ENCODE measurements around the gene WDR93. TPM values are rescaled to one million over a fixed set of nuclear protein-coding genes. Genes with fewer than 3 reads are reported as not detected.
A peak's percentile ranks its signal among the peaks of the same experiment; 100 is the strongest.

WDR93 gene
- total RNA-seq, 1 experiment from 2014 or later: not detected

DNA sequence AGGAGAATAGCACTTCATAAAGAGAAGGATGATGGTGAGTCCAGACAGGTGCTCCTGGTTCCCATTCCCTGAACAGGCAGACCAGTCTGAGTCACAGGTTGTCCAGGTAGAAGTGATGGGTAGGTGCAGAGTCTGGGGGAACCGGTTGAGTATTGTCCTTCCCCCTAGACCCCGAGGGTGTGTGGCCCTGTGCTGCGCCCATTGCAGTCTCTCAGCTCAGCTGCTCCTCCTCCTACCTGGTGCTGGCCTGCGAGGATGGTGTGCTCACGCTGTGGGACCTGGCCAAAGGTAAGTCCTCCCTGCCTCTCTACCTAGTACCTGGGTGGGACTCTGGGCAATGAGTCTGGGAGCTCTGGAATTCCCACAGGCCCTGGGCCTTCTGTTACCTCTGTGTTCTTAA is 40.7 kb downstream of the WDR93 start (continued):
- TF ChIP-seq, protein P1, sequence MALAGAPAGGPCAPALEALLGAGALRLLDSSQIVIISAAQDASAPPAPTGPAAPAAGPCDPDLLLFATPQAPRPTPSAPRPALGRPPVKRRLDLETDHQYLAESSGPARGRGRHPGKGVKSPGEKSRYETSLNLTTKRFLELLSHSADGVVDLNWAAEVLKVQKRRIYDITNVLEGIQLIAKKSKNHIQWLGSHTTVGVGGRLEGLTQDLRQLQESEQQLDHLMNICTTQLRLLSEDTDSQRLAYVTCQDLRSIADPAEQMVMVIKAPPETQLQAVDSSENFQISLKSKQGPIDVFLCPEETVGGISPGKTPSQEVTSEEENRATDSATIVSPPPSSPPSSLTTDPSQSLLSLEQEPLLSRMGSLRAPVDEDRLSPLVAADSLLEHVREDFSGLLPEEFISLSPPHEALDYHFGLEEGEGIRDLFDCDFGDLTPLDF (CRISPR knock-in tag; IDR thresholded peaks at IDR 0.05): no peak
- TF ChIP-seq ZNF396 (CRISPR knock-in tag; IDR thresholded peaks at IDR 0.05; ENCODE audit: borderline replicate concordance): no peak
- TF ChIP-seq, protein P2, sequence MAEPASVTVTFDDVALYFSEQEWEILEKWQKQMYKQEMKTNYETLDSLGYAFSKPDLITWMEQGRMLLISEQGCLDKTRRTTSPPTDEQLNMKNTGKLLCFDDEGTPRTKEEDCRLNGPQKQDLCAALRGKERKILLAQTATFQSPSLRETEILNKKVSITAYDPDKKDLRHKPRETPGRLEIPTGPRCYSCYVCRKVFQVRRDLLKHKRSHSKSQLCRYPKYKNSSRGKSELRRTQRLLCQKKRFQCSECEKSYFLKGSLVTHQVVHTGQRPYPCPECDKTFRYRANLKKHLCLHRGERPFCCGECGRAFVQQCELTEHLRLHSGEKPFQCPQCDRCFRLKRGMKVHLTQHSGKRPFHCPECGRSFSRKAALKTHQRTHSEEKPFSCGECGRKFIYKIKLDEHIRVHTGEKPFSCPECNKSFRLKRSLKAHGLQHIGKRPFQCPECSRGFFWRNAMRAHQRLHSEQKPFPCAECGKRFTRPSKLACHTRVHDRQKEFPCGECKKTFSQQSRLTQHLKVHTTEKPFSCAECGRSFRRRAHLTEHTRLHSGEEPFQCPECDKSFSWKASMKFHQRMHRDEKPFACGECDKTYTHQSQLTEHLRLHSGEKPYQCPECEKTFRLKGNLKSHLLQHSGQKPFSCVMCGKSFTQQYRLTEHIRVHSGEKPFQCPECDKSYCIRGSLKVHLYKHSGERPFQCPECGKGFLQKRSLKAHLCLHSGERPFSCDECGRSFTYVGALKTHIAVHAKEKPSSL (CRISPR knock-in tag; conservative IDR thresholded peaks at IDR 0.05): no peak
- TF ChIP-seq, protein P3, sequence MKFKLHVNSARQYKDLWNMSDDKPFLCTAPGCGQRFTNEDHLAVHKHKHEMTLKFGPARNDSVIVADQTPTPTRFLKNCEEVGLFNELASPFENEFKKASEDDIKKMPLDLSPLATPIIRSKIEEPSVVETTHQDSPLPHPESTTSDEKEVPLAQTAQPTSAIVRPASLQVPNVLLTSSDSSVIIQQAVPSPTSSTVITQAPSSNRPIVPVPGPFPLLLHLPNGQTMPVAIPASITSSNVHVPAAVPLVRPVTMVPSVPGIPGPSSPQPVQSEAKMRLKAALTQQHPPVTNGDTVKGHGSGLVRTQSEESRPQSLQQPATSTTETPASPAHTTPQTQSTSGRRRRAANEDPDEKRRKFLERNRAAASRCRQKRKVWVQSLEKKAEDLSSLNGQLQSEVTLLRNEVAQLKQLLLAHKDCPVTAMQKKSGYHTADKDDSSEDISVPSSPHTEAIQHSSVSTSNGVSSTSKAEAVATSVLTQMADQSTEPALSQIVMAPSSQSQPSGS (CRISPR knock-in tag; IDR thresholded peaks at IDR 0.05; ENCODE audit: borderline replicate concordance, low read depth): no peak
- no peak for TF ChIP-seq TEAD1 (CRISPR knock-in tag; IDR thresholded peaks at IDR 0.05)
- TF ChIP-seq, protein P4, sequence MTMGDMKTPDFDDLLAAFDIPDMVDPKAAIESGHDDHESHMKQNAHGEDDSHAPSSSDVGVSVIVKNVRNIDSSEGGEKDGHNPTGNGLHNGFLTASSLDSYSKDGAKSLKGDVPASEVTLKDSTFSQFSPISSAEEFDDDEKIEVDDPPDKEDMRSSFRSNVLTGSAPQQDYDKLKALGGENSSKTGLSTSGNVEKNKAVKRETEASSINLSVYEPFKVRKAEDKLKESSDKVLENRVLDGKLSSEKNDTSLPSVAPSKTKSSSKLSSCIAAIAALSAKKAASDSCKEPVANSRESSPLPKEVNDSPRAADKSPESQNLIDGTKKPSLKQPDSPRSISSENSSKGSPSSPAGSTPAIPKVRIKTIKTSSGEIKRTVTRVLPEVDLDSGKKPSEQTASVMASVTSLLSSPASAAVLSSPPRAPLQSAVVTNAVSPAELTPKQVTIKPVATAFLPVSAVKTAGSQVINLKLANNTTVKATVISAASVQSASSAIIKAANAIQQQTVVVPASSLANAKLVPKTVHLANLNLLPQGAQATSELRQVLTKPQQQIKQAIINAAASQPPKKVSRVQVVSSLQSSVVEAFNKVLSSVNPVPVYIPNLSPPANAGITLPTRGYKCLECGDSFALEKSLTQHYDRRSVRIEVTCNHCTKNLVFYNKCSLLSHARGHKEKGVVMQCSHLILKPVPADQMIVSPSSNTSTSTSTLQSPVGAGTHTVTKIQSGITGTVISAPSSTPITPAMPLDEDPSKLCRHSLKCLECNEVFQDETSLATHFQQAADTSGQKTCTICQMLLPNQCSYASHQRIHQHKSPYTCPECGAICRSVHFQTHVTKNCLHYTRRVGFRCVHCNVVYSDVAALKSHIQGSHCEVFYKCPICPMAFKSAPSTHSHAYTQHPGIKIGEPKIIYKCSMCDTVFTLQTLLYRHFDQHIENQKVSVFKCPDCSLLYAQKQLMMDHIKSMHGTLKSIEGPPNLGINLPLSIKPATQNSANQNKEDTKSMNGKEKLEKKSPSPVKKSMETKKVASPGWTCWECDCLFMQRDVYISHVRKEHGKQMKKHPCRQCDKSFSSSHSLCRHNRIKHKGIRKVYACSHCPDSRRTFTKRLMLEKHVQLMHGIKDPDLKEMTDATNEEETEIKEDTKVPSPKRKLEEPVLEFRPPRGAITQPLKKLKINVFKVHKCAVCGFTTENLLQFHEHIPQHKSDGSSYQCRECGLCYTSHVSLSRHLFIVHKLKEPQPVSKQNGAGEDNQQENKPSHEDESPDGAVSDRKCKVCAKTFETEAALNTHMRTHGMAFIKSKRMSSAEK (CRISPR knock-in tag; IDR thresholded peaks at IDR 0.05; ENCODE audit: borderline replicate concordance): no peak
- TF ChIP-seq, protein P5, sequence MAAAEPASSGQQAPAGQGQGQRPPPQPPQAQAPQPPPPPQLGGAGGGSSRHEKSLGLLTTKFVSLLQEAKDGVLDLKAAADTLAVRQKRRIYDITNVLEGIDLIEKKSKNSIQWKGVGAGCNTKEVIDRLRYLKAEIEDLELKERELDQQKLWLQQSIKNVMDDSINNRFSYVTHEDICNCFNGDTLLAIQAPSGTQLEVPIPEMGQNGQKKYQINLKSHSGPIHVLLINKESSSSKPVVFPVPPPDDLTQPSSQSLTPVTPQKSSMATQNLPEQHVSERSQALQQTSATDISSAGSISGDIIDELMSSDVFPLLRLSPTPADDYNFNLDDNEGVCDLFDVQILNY (CRISPR knock-in tag; IDR thresholded peaks at IDR 0.05): no peak
- TF ChIP-seq ZNF416 (CRISPR knock-in tag; IDR thresholded peaks at IDR 0.05): no peak
- TF ChIP-seq RELA (CRISPR knock-in tag; IDR thresholded peaks at IDR 0.05; ENCODE audit: borderline replicate concordance): no peak
- TF ChIP-seq GABPB1 (CRISPR knock-in tag; IDR thresholded peaks at IDR 0.05): no peak

DNA sequence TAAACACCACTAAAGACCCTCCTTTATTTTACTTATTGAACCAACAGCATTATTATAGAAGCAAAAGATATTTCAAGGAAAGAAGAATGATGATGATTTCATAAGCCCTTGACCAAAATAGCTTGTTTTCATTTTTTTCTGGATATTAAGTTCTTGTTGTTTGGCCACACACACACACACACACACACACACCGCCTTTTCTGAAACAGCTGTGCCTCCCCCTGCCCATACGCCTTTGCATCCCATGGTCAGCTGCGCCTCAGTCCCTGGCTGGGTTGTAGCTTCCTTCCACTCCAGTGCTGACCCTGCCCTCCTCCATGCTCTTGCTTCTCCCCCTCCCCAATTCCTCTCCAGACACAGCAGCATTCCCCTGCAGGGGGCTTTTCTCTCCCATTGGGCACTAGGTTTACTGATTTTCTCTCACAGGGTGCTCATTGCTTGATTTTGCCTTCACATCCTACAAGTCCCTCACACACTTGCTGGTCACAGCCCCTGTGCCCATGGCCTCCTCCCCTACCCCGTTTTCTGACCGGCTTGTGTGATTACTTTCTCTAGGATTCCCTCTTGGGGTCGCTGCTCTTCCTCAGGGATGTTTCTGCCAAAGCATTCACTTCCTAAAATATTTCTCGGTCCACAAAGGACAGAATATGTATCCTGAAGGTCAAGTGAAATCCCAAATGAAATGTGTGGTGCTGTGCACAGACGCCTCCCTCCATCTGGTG is 42.0 kb downstream of the WDR93 start:
- POLR2A ChIA-PET: no interaction called here
- DNase-seq (ENCODE audit: low spot score): no peak
- Mint-ChIP-seq H3K9me3 (no peaks in the 10 kb centered on the region), H3K36me3 (no peaks in the 10 kb centered on the region), H3K27ac (no peak overlapping the region), H3K4me1 (no peaks in the 10 kb centered on the region), H3K27me3 (ENCODE audit: low read depth) (peaks cover 4% of the 10 kb centered on the region), H3K4me3 (no peak overlapping the region)
- ATAC-seq: peak; percentile 28
- CTCF ChIA-PET: interaction anchor here (0.8 to 2.6 kb wide), 9 partner anchors 7 to 142 kb away, joined by 3 to 19 read pairs (median 4); no protein-coding TSS in a partner anchor
- TF ChIP-seq ZNF121 (CRISPR knock-in tag; IDR thresholded peaks at IDR 0.05) (no peak), ZNF671 (CRISPR knock-in tag; IDR thresholded peaks at IDR 0.05) (no peak), GRHL2 (CRISPR knock-in tag; IDR thresholded peaks at IDR 0.05; ENCODE audit: insufficient replicate concordance, severe bottlenecking) (no peak), RELA (CRISPR knock-in tag; IDR thresholded peaks at IDR 0.05; ENCODE audit: borderline replicate concordance) (no peak), CBFB (CRISPR knock-in tag; IDR thresholded peaks at IDR 0.05; ENCODE audit: low read depth) (no peak), NFATC4 (CRISPR knock-in tag; IDR thresholded peaks at IDR 0.05) (no peak), TEAD4 (CRISPR knock-in tag; IDR thresholded peaks at IDR 0.05) (no peak), SMAD4 (CRISPR knock-in tag; IDR thresholded peaks at IDR 0.05) (no peak), SMAD3 (CRISPR knock-in tag; IDR thresholded peaks at IDR 0.05; ENCODE audit: borderline replicate concordance) (no peak), ELF4 (CRISPR knock-in tag; IDR thresholded peaks at IDR 0.05; ENCODE audit: low read depth) (no peak), ETV6 (CRISPR knock-in tag; IDR thresholded peaks at IDR 0.05) (no peak)
- TF ChIP-seq, protein P6, sequence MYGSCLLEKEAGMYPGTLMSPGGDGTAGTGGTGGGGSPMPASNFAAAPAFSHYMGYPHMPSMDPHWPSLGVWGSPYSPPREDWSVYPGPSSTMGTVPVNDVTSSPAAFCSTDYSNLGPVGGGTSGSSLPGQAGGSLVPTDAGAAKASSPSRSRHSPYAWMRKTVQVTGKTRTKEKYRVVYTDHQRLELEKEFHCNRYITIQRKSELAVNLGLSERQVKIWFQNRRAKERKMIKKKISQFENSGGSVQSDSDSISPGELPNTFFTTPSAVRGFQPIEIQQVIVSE (CRISPR knock-in tag; IDR thresholded peaks at IDR 0.05; ENCODE audit: borderline replicate concordance): no peak
- TF ChIP-seq, protein P7, sequence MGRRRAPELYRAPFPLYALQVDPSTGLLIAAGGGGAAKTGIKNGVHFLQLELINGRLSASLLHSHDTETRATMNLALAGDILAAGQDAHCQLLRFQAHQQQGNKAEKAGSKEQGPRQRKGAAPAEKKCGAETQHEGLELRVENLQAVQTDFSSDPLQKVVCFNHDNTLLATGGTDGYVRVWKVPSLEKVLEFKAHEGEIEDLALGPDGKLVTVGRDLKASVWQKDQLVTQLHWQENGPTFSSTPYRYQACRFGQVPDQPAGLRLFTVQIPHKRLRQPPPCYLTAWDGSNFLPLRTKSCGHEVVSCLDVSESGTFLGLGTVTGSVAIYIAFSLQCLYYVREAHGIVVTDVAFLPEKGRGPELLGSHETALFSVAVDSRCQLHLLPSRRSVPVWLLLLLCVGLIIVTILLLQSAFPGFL (CRISPR knock-in tag; IDR thresholded peaks at IDR 0.05; ENCODE audit: borderline replicate concordance): no peak

Data from WTC11 (cell line).